ENCODE data around the gene MLF2. TPM values are rescaled to one million over a fixed set of nuclear protein-coding genes. Genes with fewer than 3 reads are reported as not detected.
A peak's percentile ranks its signal among the peaks of the same experiment; 100 is the strongest.
"Not testable (repeated sequence)": the region's sequence is repeated elsewhere in the genome, so short reads cannot be mapped to it uniquely, and the experiment has no call there.

MLF2 gene
- total RNA-seq, 8 experiments from 2014 or later = 122 to 181 (median 151) TPM

DNA sequence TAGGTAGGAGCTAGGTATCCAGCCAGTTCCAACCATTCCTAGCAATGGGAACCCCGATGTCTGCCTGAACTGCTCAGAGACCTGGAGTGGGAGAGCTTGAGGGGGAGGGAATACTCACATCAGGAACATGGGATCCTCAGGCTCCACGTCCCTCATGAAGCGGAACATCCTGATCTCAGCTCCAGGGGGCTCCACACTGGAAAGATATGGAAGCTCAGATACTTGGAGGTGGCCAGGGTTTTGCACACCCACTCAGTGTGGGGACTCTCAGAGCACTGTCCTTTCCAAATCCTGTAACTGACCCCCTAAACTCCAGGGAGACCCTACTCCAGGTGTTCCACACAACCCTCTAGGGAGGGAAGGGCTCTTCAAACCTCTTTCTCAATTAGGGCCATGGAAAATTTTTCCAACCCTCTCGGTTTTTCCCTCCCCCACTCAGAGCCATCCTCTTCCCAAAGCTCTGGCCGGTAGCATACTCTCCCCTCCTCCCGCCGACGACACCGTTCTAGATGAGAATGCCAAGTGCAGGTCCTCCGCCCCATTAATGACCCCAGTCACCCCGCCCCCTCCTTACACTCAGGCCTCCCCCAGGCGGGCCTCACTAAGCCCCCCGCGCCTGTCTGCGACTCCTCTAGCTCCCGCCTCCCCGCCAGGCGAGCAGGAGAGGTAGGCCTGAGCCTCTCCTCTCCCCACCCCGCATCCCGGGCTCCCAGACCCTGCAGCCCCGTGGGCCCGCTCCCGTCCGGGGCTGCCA lies 597 bp downstream of the MLF2 start:
- ATAC-seq (replicated peaks in 6 of 8) = peak; percentile 3 to 22 (median 14)
- H3K4me3 ChIP-seq = peak overlapping the region; percentile 73 to 99 (median 92)
- peak overlapping the region; percentile 97 to 98 for H3K27ac ChIP-seq
- 0 to 50% (median 29%) methylated on average over 1 to 4 of the region's 24 CpGs; no CpG with 5 or more reads in 6 of the 10 experiments for WGBS, 10 experiments
- in situ Hi-C loops (cut with MboI; ENCODE audit: low pct_unique_long_range_greater_than_20kb in 2 of 9, low sequenced_read_pairs in 9 of 9, unreplicated experiment in 9 of 9) = no loop called here
- H3K4me1 ChIP-seq (replicated peaks in 1 of 2) = peaks cover 12 to 13% of the 10 kb centered on the region in 2 donors

DNA sequence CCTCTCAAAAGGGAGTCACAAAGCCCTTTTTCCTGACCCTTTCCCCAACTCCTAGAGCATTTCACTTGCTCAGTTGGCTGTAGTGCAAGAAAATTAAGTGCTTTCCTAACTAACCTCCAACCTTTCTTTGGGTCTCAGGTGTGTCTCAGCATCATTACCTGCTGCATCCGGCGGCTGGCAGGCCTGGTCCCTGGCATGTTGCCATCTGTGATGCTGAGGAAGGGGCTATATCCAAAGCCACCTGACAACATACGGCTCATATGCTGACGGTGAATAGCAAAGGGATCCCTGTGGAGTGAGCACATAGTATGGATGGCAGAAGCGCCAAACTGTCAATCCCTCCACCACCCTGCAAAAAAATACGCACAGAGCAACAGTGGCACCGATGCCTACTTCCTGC lies 1.2 kb downstream of the MLF2 start:
- H3K27ac ChIP-seq = peak overlapping the region; percentile 97 to 98
- 73 to 100% (median 93%) methylated on average over 1 to 5 of the region's 7 CpGs; no CpG with 5 or more reads in 4 of the 10 experiments for WGBS, 10 experiments
- in situ Hi-C loops (cut with MboI; ENCODE audit: low pct_unique_long_range_greater_than_20kb in 2 of 9, low sequenced_read_pairs in 9 of 9, unreplicated experiment in 9 of 9) = no loop called here
- ATAC-seq (replicated peaks in 6 of 8) = no peak
- H3K4me1 ChIP-seq (replicated peaks in 1 of 2) = peaks cover 12 to 13% of the 10 kb centered on the region in 2 donors
- H3K4me3 ChIP-seq = peak overlapping the region; percentile 73 to 99 (median 92)

DNA sequence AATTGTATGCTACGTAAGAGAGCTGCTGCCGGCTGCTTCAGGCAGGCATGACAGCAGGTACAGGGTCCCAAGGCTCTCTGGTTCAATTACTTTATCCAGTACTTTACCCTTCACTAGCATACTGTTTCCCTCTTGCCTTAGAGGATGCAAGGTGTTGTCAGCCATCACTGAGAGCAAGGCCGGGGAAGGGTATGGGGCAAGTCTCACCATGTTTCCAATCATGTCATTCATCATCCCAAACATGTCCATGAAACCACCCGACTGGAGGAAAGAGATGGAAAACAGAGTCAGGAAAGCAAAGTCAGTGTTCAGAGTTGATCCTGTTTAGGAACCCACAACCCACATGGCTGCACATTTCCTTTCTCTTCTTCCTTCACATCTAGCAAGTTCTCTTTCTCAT lies 2.4 kb downstream of the MLF2 start:
- H3K4me1 ChIP-seq (replicated peaks in 1 of 2) = peaks cover 12 to 13% of the 10 kb centered on the region in 2 donors
- in situ Hi-C loops (cut with MboI; ENCODE audit: low pct_unique_long_range_greater_than_20kb in 2 of 9, low sequenced_read_pairs in 9 of 9, unreplicated experiment in 9 of 9) = no loop called here
- WGBS, 10 experiments = 75 to 100% (median 88%) methylated on average over 1 to 4 of the region's 4 CpGs; no CpG with 5 or more reads in 1 of the 10 experiments
- no peak for ATAC-seq (replicated peaks in 6 of 8)
- no peak overlapping the region for H3K27ac ChIP-seq
- H3K4me3 ChIP-seq = no peak overlapping the region

DNA sequence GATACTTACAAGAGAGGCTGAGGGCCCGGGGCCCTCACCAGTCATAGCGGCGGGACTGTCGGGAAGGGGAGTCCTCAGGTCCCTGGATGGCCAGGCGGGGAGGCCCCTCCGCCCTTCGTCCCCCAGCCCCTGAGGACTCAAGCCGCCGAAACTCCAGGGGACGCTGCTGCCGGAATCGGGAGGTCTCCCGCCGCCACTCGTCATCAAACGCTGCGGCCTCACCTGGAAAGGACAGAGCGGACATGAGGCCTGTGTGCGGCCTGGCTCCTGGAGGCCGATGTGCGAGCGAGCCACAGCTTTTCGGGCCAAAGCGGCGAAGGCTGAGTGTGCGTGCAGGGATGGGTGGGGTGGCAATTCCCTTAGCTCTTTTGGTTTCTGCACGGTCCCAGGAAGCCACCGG lies 4.2 kb downstream of the MLF2 start:
- no peak overlapping the region for H3K4me3 ChIP-seq
- no peak for ATAC-seq (replicated peaks in 6 of 8)
- H3K27ac ChIP-seq = no peak overlapping the region
- 90 to 100% (median 98%) methylated on average over 1 to 19 of the region's 28 CpGs; no CpG with 5 or more reads in 3 of the 10 experiments for WGBS, 10 experiments
- H3K4me1 ChIP-seq (replicated peaks in 1 of 2) = peaks cover 7% of the 10 kb centered on the region in 2 donors
- in situ Hi-C loops (cut with MboI; ENCODE audit: low pct_unique_long_range_greater_than_20kb in 2 of 9, low sequenced_read_pairs in 9 of 9, unreplicated experiment in 9 of 9) = loop anchor here in 1 of 9 experiments (25.0 kb wide), 1 partner anchor 89 kb away; the partner anchor contains the start of genes GNB3 and P3H3

DNA sequence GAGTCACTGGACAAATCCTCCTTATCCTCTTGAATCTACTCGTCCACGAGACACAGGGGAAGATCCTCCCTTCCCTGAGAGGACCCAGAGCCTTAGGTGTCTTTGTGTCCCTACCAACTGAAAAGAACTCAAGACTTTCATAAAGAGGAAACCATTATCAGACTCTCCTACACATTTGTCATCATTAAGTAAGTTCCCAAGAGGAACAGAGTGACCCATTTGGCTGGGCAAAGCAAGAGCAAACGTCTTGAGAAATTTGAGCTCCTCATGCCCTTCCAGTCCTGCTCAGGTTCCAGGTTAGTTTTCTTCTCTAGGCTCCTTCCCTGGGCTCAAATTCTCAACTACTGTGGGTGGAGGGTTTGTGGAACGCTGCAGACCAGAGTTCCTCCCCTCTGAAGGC lies 5.7 kb downstream of the MLF2 start:
- Histone ChIP-seq H3K27ac (no peak overlapping the region), H3K4me3 (no peak overlapping the region), H3K4me1 (replicated peaks in 1 of 2) (peaks cover 6 to 7% of the 10 kb centered on the region in 2 donors)
- in situ Hi-C loops (cut with MboI; ENCODE audit: low pct_unique_long_range_greater_than_20kb in 2 of 9, low sequenced_read_pairs in 9 of 9, unreplicated experiment in 9 of 9) = loop anchor here in 1 of 9 experiments (25.0 kb wide), 1 partner anchor 90 kb away; the partner anchor contains the start of genes GNB3 and P3H3
- WGBS, 10 experiments = 50 to 100% (median 80%) methylated on average over 1 to 3 of the region's 4 CpGs; no CpG with 5 or more reads in 3 of the 10 experiments
- ATAC-seq (replicated peaks in 6 of 8) = no peak

DNA sequence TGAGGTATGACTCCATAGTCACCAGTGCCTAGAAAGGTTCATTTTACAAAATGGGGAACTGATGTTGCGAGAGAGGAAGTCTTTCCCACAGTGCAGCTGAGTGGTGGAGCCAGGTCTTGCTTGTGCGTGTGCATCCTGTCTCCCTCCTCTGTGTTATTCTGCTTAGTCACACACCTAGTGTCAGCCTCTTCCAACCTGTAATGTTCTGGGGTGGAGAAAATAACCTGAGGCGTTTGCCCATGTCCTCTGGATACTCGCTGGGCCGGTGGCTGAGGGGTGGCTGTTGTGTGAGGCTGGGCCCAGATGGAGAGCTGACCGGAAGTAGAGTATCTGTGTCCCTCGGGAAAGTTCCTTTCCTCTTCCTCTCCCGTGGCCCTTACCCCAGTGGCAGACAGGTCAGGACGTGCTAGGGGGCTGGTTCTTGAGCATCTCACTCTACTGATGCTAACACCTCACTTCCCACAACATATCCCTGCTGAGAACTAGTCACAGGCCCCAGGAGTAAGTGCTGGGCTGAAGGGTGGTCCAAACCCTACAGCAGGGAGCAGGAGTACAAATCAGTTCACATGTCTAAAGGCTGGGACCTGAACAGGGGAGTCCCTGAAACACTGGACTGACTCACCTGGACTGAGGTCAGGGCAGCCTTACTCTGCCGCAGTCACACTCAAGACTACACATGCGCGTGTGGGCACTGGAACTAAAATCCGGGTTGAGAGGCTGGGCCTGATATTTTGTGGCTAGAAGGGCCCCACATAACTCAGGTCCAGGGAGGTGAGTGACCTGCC lies 7.0 kb downstream of the MLF2 start:
- ATAC-seq (replicated peaks in 6 of 8) = peak in 5 of 8 experiments; percentile 6 to 21 (median 18)
- WGBS, 10 experiments = 59 to 100% (median 80%) methylated on average over 1 to 11 of the region's 13 CpGs; no CpG with 5 or more reads in 3 of the 10 experiments
- H3K4me1 ChIP-seq (replicated peaks in 1 of 2) = peaks cover 6 to 8% of the 10 kb centered on the region in 2 donors
- in situ Hi-C loops (cut with MboI; ENCODE audit: low pct_unique_long_range_greater_than_20kb in 2 of 9, low sequenced_read_pairs in 9 of 9, unreplicated experiment in 9 of 9) = loop anchor here in 1 of 9 experiments (25.0 kb wide), 1 partner anchor 91 kb away; the partner anchor contains the start of genes GNB3 and P3H3
- no peak overlapping the region for H3K27ac ChIP-seq
- no peak overlapping the region for H3K4me3 ChIP-seq

DNA sequence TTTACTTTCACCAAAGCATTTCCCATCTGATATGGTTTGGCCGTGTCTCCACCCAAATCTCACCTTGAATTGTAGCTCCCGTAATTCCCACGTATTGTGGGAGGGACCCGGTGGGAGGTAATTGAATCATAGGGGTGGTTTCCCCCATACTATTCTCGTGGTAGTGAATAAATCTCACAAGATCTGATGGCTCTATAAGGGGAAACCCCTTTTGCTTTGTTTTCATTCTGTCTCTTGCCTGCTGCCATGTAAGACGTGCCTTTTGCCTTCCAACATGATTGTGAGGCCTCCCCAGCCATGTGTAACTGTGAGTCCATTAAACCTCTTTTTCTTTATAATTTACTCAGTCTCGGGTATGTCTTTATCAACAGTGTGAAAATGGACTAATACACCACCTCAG lies 9.6 kb downstream of the MLF2 start:
- in situ Hi-C loops (cut with MboI; ENCODE audit: low pct_unique_long_range_greater_than_20kb in 2 of 9, low sequenced_read_pairs in 9 of 9, unreplicated experiment in 9 of 9) = loop anchor here in 1 of 9 experiments (25.0 kb wide), 1 partner anchor 94 kb away; the partner anchor contains the start of genes GNB3 and P3H3
- 0 to 100% (median 62%) methylated on average over 1 to 4 of the region's 7 CpGs; no CpG with 5 or more reads in 3 of the 10 experiments for WGBS, 10 experiments

DNA sequence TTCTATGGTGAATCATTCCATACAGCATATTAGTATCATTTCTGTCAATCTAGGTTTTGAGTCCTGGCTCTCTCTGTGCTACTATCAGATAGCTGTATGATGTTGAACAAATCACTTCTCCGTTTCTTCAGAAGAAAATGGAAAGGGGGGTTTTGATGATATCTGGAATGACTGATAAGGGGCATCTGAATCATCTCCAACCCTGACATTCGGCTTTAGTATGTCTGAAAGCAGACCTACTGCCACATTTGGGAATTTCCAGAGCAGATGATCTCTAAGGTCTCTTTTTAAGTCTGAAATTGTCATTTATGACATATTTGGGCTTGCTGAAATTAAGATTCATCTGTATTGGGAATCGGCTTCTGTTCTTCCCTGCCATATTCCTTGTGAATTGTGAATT lies 10.1 kb downstream of the MLF2 start:
- WGBS, 10 experiments = 60 to 100% (median 80%) methylated on average over 1 to 3 of the region's 3 CpGs; no CpG with 5 or more reads in 3 of the 10 experiments
- H3K4me1 ChIP-seq (replicated peaks in 1 of 2) = peaks cover 6 to 8% of the 10 kb centered on the region in 2 donors
- no peak overlapping the region for H3K27ac ChIP-seq
- no peak for ATAC-seq (replicated peaks in 6 of 8)
- in situ Hi-C loops (cut with MboI; ENCODE audit: low pct_unique_long_range_greater_than_20kb in 2 of 9, low sequenced_read_pairs in 9 of 9, unreplicated experiment in 9 of 9) = loop anchor here in 1 of 9 experiments (25.0 kb wide), 1 partner anchor 94 kb away; the partner anchor contains the start of genes GNB3 and P3H3
- H3K4me3 ChIP-seq = no peak overlapping the region

More for the DNA sequence above, 9.6 kb downstream of the MLF2 start:
- not testable (repeated sequence) for H3K4me1 ChIP-seq (replicated peaks in 1 of 2); H3K4me3 ChIP-seq; H3K27ac ChIP-seq; ATAC-seq (replicated peaks in 6 of 8)

DNA sequence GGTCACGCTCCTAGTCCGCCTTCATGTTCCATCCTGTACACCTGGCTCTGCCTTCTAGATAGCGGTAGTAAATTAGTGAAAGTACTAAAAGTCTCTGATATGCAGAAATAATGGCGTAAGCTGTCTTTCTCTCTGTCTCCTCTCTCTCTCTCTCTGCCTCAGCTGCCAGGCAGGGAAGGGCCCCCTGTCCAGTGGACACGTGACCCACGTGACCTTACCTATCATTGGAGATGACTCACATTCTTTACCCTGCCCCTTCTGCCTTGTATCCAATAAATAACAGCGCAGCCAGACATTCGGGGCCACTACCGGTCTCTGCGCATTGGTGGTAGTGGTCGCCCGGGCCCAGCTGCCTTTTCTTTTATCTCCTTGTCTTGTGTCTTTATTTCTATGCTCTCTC lies 10.9 kb downstream of the MLF2 start:
- H3K4me1 ChIP-seq (replicated peaks in 1 of 2); ATAC-seq (replicated peaks in 6 of 8); H3K4me3 ChIP-seq: not testable (repeated sequence)
- in situ Hi-C loops (cut with MboI; ENCODE audit: low pct_unique_long_range_greater_than_20kb in 2 of 9, low sequenced_read_pairs in 9 of 9, unreplicated experiment in 9 of 9) = loop anchor here in 1 of 9 experiments (25.0 kb wide), 1 partner anchor 95 kb away; the partner anchor contains the start of genes GNB3 and P3H3
- WGBS, 10 experiments = 9 to 100% (median 60%) methylated on average over 1 to 4 of the region's 12 CpGs; no CpG with 5 or more reads in 5 of the 10 experiments
- peak overlapping the region; percentile 60 to 61 for H3K27ac ChIP-seq

DNA sequence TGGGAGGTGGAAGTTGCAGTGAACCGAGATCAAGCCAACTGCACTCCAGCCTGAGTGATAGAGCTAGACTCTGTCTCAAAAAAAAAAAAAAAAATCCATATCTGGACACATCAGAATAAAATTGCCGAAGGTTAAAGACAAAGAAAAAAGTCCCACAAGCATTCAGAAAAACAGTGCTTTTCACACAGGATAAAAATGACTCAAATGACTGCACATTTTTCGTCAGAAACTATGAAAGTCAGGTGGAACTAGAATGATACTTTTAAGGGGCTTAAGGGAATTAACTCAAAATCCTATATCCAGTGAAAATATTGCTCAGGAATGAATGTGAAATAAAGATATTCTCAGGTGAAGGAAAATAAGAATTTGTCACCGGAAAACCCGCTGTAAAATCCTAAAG lies 16.2 kb downstream of the MLF2 start:
- Histone ChIP-seq H3K4me1 (replicated peaks in 1 of 2) (peaks cover 6 to 7% of the 10 kb centered on the region in 2 donors), H3K4me3 (no peak overlapping the region), H3K27ac (no peak overlapping the region)
- in situ Hi-C loops (cut with MboI; ENCODE audit: low pct_unique_long_range_greater_than_20kb in 2 of 9, low sequenced_read_pairs in 9 of 9, unreplicated experiment in 9 of 9) = loop anchor here in 1 of 9 experiments (25.0 kb wide), 1 partner anchor 101 kb away; the partner anchor contains the start of genes GNB3 and P3H3
- no peak for ATAC-seq (replicated peaks in 6 of 8)
- 76 to 100% (median 89%) methylated on average over 4 to 5 of the region's 5 CpGs for WGBS, 10 experiments

DNA sequence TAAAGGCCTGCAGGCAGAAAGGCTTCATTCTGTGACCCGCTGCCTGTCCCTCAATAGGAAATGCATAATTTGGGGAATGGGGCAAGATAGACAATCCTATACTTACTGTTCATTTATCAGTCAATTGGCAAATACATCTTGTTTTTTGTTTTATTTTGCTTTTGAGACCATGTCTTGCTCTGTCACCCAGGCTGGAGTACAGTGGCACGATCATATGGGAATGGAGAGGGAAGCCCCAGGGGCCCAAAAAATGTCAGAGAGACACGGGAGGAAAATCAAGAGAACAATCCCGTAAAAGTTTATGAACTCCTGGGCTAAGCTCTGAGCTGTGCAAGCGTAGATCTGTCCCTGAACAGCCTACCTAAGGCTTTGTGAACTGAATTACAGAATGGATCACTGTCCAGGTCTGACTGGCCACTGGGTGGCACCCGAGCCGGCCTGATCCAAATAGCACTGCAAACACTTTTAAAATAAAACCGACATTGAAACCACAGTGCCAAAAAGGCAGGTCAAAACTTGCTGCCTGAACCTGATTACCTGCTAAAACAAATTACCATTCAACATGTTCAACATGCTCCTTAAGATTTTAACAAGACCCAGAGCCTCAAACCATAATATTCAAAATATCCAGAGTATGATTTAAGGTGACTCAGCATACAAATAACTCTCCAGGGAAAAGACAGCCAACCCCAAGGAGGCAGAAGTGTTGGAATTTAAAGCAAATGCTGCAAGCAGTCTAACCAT lies 17.3 kb downstream of the MLF2 start:
- in situ Hi-C loops (cut with MboI; ENCODE audit: low pct_unique_long_range_greater_than_20kb in 2 of 9, low sequenced_read_pairs in 9 of 9, unreplicated experiment in 9 of 9) = loop anchor here in 1 of 9 experiments (25.0 kb wide), 1 partner anchor 102 kb away; the partner anchor contains the start of genes GNB3 and P3H3
- Histone ChIP-seq H3K4me1 (replicated peaks in 1 of 2) (peaks cover 3 to 4% of the 10 kb centered on the region in 2 donors), H3K4me3 (no peak overlapping the region), H3K27ac (no peak overlapping the region)
- 0 to 100% (median 27%) methylated on average over 1 to 7 of the region's 8 CpGs; no CpG with 5 or more reads in 1 of the 10 experiments for WGBS, 10 experiments
- ATAC-seq (replicated peaks in 6 of 8) = peak; percentile 94 to 97 (median 96)
